NCI-H1930 (cell line): ENCODE data around the gene SPI1.
"Not testable (repeated sequence)": the region's sequence is repeated elsewhere in the genome, so short reads cannot be mapped to it uniquely, and the experiment has no call there.

Experiments
- DNase-seq, 2 experiments: peaks; one replicate each; lab custom pipeline; 2025; lab: John Stamatoyannopoulos, UW

The SPI1 gene

GRCh38 chr11:47340010-47340409, 38.3 kb downstream of the SPI1 start:
- no peak for DNase-seq

DNA sequence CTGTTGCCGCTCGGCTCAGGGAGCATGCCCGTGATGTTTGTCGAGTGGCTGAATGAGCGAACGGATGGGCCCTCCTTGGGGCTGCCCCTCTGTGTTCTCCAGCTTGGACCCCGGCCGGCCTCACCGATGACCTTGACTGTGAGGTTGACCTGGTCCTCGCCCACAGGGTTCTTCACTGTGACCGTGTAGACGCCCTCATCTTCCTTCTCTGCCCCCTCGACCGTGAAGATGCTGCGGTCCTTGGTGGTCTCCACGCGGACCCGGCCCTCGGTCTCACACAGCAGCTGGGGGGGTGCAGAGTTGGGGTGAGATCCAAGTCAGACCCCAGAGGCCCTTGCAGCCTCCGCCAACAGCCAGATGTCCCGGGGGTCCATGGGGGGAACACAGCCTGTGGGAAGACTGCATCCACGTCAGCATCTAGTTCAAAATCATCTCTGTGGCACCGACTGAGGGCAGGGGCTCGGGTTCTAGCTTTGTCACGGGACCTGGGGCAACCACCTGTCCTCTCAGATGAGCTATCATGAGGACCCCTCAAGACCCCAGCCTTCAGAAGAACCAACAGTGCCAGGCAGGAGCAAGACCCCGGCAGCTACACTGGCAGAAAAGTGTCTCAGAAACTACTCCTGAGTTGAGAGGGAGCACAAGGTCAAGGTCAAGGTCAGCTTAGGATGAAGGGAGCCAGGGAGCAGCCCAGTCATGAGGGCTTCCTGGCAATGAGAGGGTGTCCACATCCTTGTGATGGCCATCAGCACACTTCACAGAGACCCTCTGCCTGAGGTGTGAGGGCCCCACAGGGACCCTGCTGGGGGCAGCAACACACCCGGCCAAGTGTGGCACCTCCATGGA, 39.7 kb downstream of the SPI1 start:
- no peak for DNase-seq

DNA sequence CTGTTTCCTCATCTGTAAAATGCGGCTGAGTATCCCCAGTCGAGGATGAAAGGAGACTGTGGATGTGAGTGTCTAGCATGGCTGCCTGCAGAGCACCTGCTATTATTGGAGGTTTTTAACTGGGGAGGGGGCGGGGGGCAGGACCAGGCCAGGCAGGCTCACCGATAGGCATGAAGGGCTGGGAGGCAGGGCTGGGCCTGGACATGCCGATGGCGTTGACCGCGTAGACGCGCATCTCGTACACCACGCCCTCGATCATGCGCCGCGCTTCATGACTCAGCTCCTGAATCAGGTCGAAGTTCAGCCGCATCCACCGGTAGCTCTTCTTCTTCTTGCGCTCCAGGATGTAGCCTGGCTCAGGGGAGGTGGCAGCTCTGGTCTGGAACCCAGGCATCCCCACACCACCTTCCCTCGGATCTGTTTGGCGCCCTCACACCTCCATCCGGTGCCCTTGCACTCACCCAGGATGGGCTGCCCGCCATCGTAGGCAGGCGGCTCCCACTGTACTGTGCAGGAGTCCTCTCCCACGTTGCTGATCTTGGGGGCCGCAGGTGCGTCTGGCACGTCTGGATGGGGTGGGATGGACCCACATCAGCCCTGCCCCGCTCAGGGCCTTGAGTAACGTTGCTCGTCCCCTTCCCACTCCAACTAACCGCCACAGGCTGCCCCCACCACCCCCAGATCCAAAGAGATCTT, 41.0 kb downstream of the SPI1 start:
- DNase-seq, result no peak

- DNase-seq, result no peak
Measured at GRCh38 chr11:47336595-47336994, 41.8 kb downstream of the SPI1 start.

GRCh38 chr11:47335733-47336132, 42.6 kb downstream of the SPI1 start:
- DNase-seq, result no peak

DNA sequence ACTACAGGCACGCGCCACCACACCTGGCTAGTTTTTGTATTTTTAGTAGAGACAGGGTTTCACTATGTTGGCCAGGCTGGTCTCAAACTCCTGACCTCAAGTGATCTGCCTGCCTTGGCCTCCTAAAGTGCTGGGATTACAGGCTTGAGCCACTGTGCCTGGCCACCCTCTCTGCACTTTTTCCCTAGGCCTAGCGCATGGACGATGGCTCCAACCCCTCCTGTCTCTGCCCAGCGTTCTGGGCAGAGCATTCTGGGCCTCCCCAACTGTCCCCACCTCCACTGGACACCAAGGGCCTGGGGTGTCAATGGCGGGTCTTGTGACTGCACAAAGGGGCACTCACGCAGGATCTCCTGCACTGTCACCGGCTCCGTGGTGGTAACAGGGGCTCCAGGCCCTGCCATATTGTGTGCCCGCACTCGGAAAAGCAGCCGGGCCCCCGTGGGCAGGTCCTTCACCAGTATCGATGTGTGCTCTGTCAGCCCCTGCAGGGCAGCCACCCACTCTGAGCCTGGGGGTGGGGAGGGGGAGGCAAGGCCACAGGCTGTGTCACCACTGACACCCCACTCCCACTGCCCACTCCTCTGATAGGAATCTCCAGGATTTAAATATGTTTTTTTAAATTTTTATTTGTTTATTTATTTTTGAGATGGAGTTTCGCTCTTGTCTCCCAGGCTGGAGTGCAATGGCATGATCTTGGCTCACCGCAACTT, 43.5 kb downstream of the SPI1 start:
- not testable (repeated sequence) for DNase-seq

DNA sequence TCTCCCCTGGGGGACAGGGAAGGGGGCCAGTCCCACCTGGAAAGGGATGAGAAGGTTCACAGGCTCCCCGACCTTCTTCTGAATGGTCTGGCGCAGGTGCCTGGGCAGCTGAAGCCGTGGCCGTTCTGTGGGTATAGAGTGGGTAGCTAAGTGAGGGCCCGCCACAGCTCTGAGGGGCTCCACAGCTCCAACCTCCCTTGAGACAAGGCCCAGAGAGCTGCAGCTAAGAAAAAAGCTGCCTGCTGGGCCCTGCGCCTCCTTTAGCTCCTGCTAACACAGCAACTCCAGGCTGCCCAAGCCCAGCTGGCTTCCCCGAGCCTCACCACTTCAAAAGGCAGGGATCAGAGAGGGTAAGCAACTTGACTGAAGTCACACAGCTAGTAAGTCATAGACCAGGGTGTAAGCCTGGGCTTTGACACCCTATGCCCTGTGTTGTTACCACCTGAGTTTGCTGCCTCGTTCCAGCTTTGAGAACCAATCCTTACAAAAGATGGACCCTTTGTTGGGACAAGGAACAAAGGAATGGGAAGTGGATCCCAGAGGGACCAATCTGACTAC, 44.4 kb downstream of the SPI1 start:
- no peak for DNase-seq

GRCh38 chr11:47333526-47333845, 44.9 kb downstream of the SPI1 start:
- no peak for DNase-seq

- DNase-seq, result no peak
Measured at GRCh38 chr11:47332791-47333525, 45.4 kb downstream of the SPI1 start.

DNA sequence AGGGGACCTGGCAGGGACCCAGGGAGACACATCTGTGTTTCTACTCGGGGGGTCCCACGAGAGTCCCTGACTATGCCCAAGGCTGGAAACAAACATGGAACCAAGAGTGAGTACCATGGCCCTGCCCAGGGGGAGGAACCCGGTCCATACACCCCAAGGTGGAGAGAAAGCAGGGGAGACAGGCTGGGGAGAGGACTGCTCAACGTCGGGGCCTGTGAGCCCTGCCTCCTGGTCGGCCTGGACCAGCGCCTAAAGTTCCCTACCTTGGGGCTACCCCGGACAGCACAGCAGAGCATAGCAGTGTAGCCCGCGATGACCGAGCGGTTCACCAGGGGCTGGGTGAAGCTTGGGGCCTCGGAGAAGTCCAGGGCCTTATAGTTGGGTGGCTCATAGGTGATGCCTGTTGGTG, 46.0 kb downstream of the SPI1 start:
- DNase-seq, result no peak

DNA sequence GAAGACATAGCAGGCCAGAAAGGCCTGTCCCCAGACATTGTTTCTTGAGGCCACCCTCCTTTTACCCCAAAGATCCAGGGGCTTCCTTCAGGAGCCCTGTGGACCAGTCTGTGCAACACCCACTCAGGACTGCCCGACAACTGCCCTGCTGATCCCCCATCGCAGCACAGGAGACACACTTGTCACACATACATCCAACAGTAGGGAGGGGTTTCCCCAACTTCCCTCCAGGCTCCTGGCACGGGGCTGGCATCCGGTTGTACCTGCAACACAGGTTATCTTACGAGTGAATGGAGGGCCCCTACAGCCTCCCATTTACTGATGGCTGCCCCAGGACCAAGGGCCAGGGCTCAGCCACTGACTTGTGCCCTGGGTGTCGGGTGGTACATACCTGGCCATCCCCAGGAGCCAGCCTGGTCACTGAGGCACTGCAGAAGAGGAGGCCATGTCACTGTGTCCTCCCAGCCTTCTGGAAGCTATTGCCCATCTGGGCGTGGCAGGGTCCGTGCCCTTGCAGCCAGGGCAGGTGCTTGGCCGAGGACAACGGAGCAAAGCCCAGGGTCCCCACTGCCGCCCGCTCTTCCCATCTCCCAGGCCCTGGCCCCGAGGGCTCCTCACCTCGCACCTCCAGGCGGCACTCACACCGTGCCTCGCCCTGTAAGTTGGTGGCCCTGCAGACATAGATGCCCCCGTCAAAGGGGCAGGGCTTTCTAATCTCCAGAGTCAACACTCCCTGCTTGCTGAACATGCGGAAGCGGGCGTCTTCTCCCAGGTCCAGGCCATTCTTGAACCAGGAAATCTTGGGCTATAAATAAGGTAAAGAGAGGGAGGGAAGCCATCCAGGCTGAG, 46.7 kb downstream of the SPI1 start:
- no peak for DNase-seq

DNA sequence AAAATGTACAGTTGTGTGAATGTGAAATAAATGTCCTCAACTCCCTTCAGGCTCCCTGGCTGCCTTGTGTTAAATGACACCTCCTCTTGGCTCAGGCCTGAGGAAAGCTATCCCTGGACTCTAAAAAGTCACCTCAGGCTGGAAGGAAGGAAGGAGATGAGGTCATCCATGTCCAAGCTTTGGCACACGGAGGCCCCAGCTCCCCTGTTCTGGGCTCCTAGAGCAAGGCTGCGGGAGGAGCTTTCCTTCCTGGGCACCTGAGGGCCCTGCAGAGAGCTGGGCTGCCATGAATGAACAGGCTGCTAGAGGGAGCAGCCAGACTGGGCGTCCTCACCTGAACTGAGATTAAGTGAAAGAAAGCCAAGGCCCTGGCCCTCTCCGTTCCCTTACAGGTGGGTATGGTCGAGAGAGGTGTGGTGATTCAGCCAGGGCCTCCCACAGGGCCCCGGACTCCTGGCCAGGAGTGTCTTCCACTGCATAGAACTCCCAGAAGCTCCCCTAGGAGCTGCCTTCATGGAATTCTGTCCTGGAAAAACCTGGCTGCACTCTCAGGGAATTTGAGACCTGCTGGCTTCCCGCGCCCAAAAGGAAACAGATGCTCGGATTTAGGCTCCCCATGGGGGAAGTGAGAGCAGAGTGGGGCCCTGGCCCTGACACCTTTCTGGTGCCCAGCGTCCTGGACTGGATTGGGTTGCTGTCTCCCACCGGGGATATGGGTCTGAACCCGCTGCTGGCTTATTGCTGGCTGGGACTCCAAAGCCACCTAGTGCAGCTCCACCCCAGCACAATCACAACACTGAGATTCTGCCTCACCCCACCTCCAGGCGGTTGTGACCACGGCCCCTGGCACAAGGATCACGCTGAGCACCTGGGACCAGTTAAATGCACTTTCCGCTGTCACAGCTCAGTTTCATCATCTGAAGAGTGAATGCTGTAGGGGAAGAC, 48.1 kb downstream of the SPI1 start:
- no peak for DNase-seq

GRCh38 chr11:47329431-47329986, 48.8 kb downstream of the SPI1 start:
- DNase-seq, result no peak

- DNase-seq, result no peak
Measured at GRCh38 chr11:47328449-47329390, 49.6 kb downstream of the SPI1 start.

GRCh38 chr11:47327949-47328348, 50.4 kb downstream of the SPI1 start:
- no peak for DNase-seq

- no peak for DNase-seq
Measured at GRCh38 chr11:47327025-47327424, 51.3 kb downstream of the SPI1 start.

DNA sequence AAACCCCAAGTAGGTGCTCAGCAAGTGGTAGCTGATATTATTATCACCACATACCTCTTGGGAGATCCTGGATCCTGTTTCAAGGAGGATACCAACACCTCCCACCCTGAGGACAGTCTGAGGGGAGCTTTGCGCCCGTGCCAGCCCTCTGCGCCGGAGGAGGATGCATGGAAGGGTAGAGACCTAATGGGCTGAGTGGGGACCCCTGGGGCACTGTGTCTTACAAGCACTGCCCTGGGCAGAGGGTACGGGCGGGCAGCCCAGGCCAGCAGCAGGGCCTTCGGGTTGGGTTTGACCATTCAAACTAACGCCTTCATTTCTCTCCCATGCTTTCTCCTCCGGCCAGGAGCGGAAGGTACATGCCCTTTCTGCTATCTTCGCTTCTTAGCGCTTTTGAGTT, 52.1 kb downstream of the SPI1 start:
- DNase-seq, result no peak

DNA sequence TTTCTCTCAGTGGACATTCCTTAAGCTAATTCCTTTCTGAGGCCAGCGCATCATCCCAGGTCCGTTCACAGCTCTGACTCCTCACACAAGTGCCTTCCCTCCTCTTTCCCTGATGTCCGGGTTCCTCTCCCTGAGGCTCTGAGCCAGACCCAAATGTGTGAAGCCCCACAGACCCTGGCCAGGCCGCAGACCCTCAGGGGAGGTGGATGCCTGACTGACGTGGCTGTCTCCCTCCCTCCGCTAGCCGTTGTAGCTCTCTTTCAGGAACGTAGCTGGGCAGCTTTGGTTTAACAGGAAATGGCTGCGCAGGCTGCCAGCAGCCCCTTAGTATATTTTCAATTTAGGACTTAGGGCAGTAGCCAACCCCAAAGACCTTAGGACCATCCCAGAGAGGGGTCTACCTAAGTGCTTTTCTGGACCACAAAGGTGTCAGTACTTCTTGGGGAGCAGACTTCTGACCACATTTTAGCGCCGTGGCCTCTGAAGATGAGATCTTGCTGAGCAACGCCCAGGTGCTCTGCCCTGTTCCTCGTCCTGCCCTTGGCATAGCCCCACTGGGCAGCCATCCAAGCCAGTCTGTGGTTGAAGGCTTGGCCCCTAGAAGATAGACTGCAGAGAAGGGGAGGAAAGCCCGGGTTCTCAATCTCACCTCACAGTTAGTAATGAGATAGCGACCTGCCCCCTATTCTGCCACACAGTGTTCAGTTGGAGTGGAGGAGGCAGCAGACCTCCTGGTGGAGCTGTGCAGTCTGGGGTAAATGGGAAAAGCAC, 52.9 kb downstream of the SPI1 start:
- no peak for DNase-seq
